ENCODE measurements around the gene TENT4A. TPM values are rescaled to one million over a fixed set of nuclear protein-coding genes. Genes with fewer than 3 reads are reported as not detected.
A peak's percentile ranks its signal among the peaks of the same experiment; 100 is the strongest.

TENT4A gene
- total and polyA plus RNA-seq, 10 of the 15 experiments (the other 5 are each of a cell fraction or from before 2014, with no cell fraction given), result 1.4 to 30.6 (median 12.5) TPM

DNA sequence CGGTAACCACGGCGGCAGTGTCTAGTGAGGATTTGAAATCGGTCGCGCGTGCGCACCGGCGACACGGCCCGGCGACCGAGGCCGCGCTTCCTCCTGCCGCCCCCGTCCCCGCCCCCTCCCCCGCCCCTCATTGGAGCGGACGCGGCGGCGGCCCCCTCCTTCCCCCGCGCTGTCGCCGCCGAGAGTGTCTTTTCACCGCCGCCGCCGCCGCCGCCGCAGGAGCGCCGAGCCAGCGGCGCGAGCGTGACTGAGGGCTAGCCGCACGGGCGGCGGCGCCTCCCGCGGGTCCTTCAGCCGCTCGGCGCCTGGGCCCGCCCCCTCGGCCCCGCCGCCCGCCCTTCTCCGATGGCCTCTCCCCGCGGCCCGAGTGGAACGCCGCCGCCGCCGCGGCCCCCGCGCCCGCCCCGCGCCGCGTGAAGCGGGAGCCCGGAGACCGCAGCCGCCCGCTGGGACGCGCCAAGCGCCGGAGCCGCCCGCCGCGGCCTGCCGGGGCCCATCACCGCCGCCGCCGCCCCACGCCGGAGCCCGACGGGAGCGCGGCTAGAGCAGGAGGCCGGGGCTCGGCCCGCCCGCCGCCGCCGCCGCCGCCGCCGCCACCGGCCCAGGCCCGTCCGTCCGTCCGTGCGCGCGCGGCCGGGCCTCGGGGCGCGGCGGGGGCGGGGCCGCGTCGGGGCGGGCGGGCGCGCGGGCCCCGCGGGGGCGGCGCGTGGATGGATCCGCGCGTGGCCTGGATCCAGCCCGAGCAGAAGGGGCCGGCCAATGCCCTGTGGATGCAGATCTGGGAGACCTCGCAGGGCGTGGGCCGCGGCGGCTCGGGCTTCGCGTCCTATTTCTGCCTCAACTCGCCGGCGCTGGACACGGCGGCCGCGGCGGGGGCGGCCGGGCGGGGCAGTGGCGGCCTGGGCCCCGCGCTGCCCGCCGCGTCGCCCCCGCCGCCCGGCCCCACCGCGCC is at the start of gene TENT4A (continued):
- TF ChIP-seq POLR2A (IDR thresholded peaks at IDR 0.05; ENCODE audit: low read depth, low read length), result peak; percentile 12; the same call in 1 of the 2 replicates
- TF ChIP-seq RBBP5 (conservative IDR thresholded peaks at IDR 0.05), result no peak
- TF ChIP-seq FOS (IDR thresholded peaks at IDR 0.05; ENCODE audit: borderline replicate concordance, extremely low read depth, insufficient read length), result no peak
- no peak for TF ChIP-seq MXI1 (IDR thresholded peaks at IDR 0.05; ENCODE audit: low read depth, low read length)
- TF ChIP-seq BHLHE40 (IDR thresholded peaks at IDR 0.05; ENCODE audit: borderline replicate concordance in 1 of 2, low read depth in 2 of 2, low read length in 1 of 2), result peak in 1 of 2 experiments; percentile 72; a peak in 3 of 4 replicates
- TF ChIP-seq, protein P1, sequence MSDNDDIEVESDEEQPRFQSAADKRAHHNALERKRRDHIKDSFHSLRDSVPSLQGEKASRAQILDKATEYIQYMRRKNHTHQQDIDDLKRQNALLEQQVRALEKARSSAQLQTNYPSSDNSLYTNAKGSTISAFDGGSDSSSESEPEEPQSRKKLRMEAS (IDR thresholded peaks at IDR 0.05; ENCODE audit: low read depth, low read length), result no peak
- TF ChIP-seq ASH2L (IDR thresholded peaks at IDR 0.05; ENCODE audit: borderline replicate concordance, low read depth), result no peak
- TF ChIP-seq, protein P2, sequence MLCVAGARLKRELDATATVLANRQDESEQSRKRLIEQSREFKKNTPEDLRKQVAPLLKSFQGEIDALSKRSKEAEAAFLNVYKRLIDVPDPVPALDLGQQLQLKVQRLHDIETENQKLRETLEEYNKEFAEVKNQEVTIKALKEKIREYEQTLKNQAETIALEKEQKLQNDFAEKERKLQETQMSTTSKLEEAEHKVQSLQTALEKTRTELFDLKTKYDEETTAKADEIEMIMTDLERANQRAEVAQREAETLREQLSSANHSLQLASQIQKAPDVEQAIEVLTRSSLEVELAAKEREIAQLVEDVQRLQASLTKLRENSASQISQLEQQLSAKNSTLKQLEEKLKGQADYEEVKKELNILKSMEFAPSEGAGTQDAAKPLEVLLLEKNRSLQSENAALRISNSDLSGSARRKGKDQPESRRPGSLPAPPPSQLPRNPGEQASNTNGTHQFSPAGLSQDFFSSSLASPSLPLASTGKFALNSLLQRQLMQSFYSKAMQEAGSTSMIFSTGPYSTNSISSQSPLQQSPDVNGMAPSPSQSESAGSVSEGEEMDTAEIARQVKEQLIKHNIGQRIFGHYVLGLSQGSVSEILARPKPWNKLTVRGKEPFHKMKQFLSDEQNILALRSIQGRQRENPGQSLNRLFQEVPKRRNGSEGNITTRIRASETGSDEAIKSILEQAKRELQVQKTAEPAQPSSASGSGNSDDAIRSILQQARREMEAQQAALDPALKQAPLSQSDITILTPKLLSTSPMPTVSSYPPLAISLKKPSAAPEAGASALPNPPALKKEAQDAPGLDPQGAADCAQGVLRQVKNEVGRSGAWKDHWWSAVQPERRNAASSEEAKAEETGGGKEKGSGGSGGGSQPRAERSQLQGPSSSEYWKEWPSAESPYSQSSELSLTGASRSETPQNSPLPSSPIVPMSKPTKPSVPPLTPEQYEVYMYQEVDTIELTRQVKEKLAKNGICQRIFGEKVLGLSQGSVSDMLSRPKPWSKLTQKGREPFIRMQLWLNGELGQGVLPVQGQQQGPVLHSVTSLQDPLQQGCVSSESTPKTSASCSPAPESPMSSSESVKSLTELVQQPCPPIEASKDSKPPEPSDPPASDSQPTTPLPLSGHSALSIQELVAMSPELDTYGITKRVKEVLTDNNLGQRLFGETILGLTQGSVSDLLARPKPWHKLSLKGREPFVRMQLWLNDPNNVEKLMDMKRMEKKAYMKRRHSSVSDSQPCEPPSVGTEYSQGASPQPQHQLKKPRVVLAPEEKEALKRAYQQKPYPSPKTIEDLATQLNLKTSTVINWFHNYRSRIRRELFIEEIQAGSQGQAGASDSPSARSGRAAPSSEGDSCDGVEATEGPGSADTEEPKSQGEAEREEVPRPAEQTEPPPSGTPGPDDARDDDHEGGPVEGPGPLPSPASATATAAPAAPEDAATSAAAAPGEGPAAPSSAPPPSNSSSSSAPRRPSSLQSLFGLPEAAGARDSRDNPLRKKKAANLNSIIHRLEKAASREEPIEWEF (IDR thresholded peaks at IDR 0.05; ENCODE audit: insufficient replicate concordance, low read depth, low read length), result no peak
- no peak for TF ChIP-seq SIN3A (IDR thresholded peaks at IDR 0.05; ENCODE audit: low read depth, low read length)
- no peak for TF ChIP-seq ETV6 (conservative IDR thresholded peaks at IDR 0.05 in 1 of 2, IDR thresholded peaks at IDR 0.05 in 1 of 2; ENCODE audit: borderline replicate concordance in 1 of 2, low read depth in 1 of 2)
- no peak for TF ChIP-seq BMI1 (IDR thresholded peaks at IDR 0.05; ENCODE audit: borderline replicate concordance)
